Measurements from ENCODE around the gene ZNF525.

The ZNF525 gene

GRCh38 chr19:53365899-53366493 lies 491 bp downstream of the ZNF525 start:
- Histone ChIP-seq H3K9me3 (ENCODE audit: insufficient read depth, low read depth, low read length) (no peaks in the 10 kb centered on the region), H3F3A (ENCODE audit: low read depth) (no peaks in the 10 kb centered on the region), H3K9ac (ENCODE audit: low read depth, low read length, poor library complexity, severe bottlenecking) (peak overlapping the region; percentile 89), H2AFZ (ENCODE audit: low read length) (peak overlapping the region; percentile 100), H4K20me1 (ENCODE audit: insufficient read depth, low read length, poor library complexity, severe bottlenecking) (no peaks in the 10 kb centered on the region), H3K79me2 (ENCODE audit: insufficient read depth, low read length) (peaks cover 11% of the 10 kb centered on the region; the same call in 1 of the 2 replicates), H3K36me3 (ENCODE audit: insufficient read depth, low read length) (no peaks in the 10 kb centered on the region), H3K4me1 (ENCODE audit: insufficient read depth, low read length, poor library complexity, severe bottlenecking) (peaks cover 8% of the 10 kb centered on the region), H3K4me3 (ENCODE audit: low read length, poor library complexity, severe bottlenecking) (peak overlapping the region; percentile 99), H3K27me3 (ENCODE audit: insufficient read depth, low read length, poor library complexity, severe bottlenecking) (no peaks in the 10 kb centered on the region), H3K4me2 (ENCODE audit: low read depth, low read length, poor library complexity, severe bottlenecking) (peak overlapping the region; percentile 90), H3K9me2 (replicated peaks; ENCODE audit: low read depth, low read length) (no peaks in the 10 kb centered on the region)
- TF ChIP-seq CTCF (conservative IDR thresholded peaks at IDR 0.05; ENCODE audit: low read length) (no peak), EZH2phosphoT487 (IDR thresholded peaks at IDR 0.05; ENCODE audit: borderline replicate concordance) (no peak)

- Histone ChIP-seq H3K4me3 (ENCODE audit: low read length, poor library complexity, severe bottlenecking) (no peak overlapping the region), H3K9me2 (replicated peaks; ENCODE audit: low read depth, low read length) (no peaks in the 10 kb centered on the region), H3K9me3 (ENCODE audit: insufficient read depth, low read depth, low read length) (no peaks in the 10 kb centered on the region), H3K9ac (ENCODE audit: low read depth, low read length, poor library complexity, severe bottlenecking) (no peak overlapping the region), H3F3A (ENCODE audit: low read depth) (no peaks in the 10 kb centered on the region), H3K27me3 (ENCODE audit: insufficient read depth, low read length, poor library complexity, severe bottlenecking) (no peaks in the 10 kb centered on the region), H3K4me2 (ENCODE audit: low read depth, low read length, poor library complexity, severe bottlenecking) (no peak overlapping the region), H3K4me1 (ENCODE audit: insufficient read depth, low read length, poor library complexity, severe bottlenecking) (no peaks in the 10 kb centered on the region), H4K20me1 (ENCODE audit: insufficient read depth, low read length, poor library complexity, severe bottlenecking) (no peaks in the 10 kb centered on the region), H3K36me3 (ENCODE audit: insufficient read depth, low read length) (no peaks in the 10 kb centered on the region; the same call in 1 of the 2 replicates), H3K79me2 (ENCODE audit: insufficient read depth, low read length) (peaks cover 3% of the 10 kb centered on the region; the same call in 1 of the 2 replicates), H2AFZ (ENCODE audit: low read length) (no peak overlapping the region)
- TF ChIP-seq CTCF (conservative IDR thresholded peaks at IDR 0.05; ENCODE audit: low read length) (no peak), EZH2phosphoT487 (IDR thresholded peaks at IDR 0.05; ENCODE audit: borderline replicate concordance) (no peak)
Observed at GRCh38 chr19:53372196-53372595, 6.7 kb downstream of the ZNF525 start.

DNA sequence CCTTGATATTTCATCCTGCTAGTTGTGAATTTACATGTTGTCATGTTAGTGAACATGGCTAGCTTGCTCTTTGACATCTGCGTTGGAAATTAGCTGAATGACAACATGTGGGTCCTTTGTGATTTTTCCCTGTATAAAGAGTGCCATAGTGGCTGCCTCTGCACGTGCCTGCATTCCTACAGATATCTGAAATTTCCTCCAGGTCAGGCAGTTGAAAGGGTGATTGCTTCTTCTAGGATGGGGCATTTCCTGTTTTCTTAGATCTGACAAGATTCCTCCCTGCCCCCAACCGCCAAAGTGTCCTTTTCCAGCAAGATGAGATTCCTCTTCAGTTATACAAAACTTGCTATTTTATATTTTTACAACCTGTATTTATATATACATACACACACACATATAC lies 8.8 kb downstream of the ZNF525 start:
- Histone ChIP-seq H3F3A (ENCODE audit: low read depth) (no peaks in the 10 kb centered on the region), H3K36me3 (ENCODE audit: insufficient read depth, low read length) (peaks cover 11% of the 10 kb centered on the region; the same call in 1 of the 2 replicates), H4K20me1 (ENCODE audit: insufficient read depth, low read length, poor library complexity, severe bottlenecking) (no peaks in the 10 kb centered on the region), H3K9me2 (replicated peaks; ENCODE audit: low read depth, low read length) (no peaks in the 10 kb centered on the region), H3K79me2 (ENCODE audit: insufficient read depth, low read length) (no peaks in the 10 kb centered on the region), H3K27me3 (ENCODE audit: insufficient read depth, low read length, poor library complexity, severe bottlenecking) (no peaks in the 10 kb centered on the region), H3K4me3 (ENCODE audit: low read length, poor library complexity, severe bottlenecking) (no peak overlapping the region), H3K4me2 (ENCODE audit: low read depth, low read length, poor library complexity, severe bottlenecking) (no peak overlapping the region), H3K9me3 (ENCODE audit: insufficient read depth, low read depth, low read length) (no peaks in the 10 kb centered on the region), H2AFZ (ENCODE audit: low read length) (no peak overlapping the region), H3K4me1 (ENCODE audit: insufficient read depth, low read length, poor library complexity, severe bottlenecking) (no peaks in the 10 kb centered on the region), H3K9ac (ENCODE audit: low read depth, low read length, poor library complexity, severe bottlenecking) (no peak overlapping the region)
- TF ChIP-seq CTCF (conservative IDR thresholded peaks at IDR 0.05; ENCODE audit: low read length), result no peak
- no peak for TF ChIP-seq EZH2phosphoT487 (IDR thresholded peaks at IDR 0.05; ENCODE audit: borderline replicate concordance)

Measured in Loucy (cell line).